Endodermal cell (in vitro differentiated cells): Measurements from ENCODE around the gene SPACDR. TPM values are rescaled to one million over a fixed set of nuclear protein-coding genes. Genes with fewer than 3 reads are reported as not detected.
"Not testable (repeated sequence)": the region's sequence is repeated elsewhere in the genome, so short reads cannot be mapped to it uniquely, and the experiment has no call there.

Experiments used
- DNase-seq: peaks from one replicate; pipeline ENCODE4 v3.0.0-alpha.2; 2017
- H3K27ac ChIP-seq: 2 replicates; pipeline ENCODE4 v1.5.1; 2013; ENCODE audit warnings: mild to moderate bottlenecking, low read depth, low read length, moderate library complexity
- H3K27me3 ChIP-seq: 2 replicates; pipeline ENCODE4 v1.6.1; 2013; ENCODE audit warnings: mild to moderate bottlenecking, low read length, moderate library complexity; ENCODE audit not compliant: insufficient read depth, control insufficient read depth, poor library complexity, severe bottlenecking
- H3K36me3 ChIP-seq: 2 replicates; pipeline ENCODE4 v1.7.0; 2013; ENCODE audit warnings: mild to moderate bottlenecking, low read length, moderate library complexity; ENCODE audit not compliant: control insufficient read depth, insufficient read depth
- H3K4me1 ChIP-seq: one replicate; pipeline ENCODE4 v1.7.0; 2013; ENCODE audit warnings: low read length; ENCODE audit not compliant: control insufficient read depth, insufficient read depth
- H3K4me3 ChIP-seq: 2 replicates; pipeline ENCODE4 v1.5.1; 2013; ENCODE audit warnings: mild to moderate bottlenecking, low read length, moderate library complexity
- H3K9ac ChIP-seq: 2 replicates; pipeline ENCODE4 v1.6.1; 2013; ENCODE audit warnings: mild to moderate bottlenecking, low read length, moderate library complexity; ENCODE audit not compliant: poor library complexity, severe bottlenecking; ENCODE audit errors: extremely low read depth
- H3K9me3 ChIP-seq: 2 replicates; pipeline ENCODE4 v1.6.1; 2013; ENCODE audit warnings: mild to moderate bottlenecking, low read length, moderate library complexity; ENCODE audit not compliant: control insufficient read depth
- H3K27ac Mint-ChIP-seq: 2 replicates; pipeline ENCODE4 v1.8.0; 2020; ENCODE audit warnings: mixed read lengths
- H3K27me3 Mint-ChIP-seq: 2 replicates; pipeline ENCODE4 v1.8.0; 2021; ENCODE audit warnings: mild to moderate bottlenecking, mixed read lengths; ENCODE audit not compliant: insufficient read depth
- H3K36me3 Mint-ChIP-seq: 2 replicates; pipeline ENCODE4 v1.8.0; 2020; ENCODE audit warnings: low read depth, mixed read lengths
- H3K4me1 Mint-ChIP-seq: 2 replicates; pipeline ENCODE4 v1.8.0; 2020; ENCODE audit warnings: mixed read lengths
- H3K4me3 Mint-ChIP-seq: 2 replicates; pipeline ENCODE4 v1.8.0; 2020; ENCODE audit warnings: mild to moderate bottlenecking, moderate library complexity, mixed read lengths
- H3K9me3 Mint-ChIP-seq: 2 replicates; pipeline ENCODE4 v1.8.0; 2020; ENCODE audit warnings: mild to moderate bottlenecking, mixed read lengths
- WGBS, 2 experiments: methylation state at CpG; one replicate each; pipeline versions ENCODE4 v1.1.5 to v1.1.7; 2013; ENCODE audit warnings: missing lambda C conversion rate in 2 of 2, mixed read lengths in 1 of 2; ENCODE audit not compliant: insufficient coverage in 1 of 2, insufficient read length in 1 of 2; 5-methylcytosine and 5-hydroxymethylcytosine counted together
- total RNA-seq, 2 donors: library from RNA; stranded (reverse); fragmentation: NEBNext Ultra II Directional in 1 of 2; extraction: Animal tissue kit (Norgen Biotek cat#: 25700) in 1 of 2; gene quantifications; 2 replicates in 1 of 2; 3 replicates in 1 of 2; pipeline ENCODE4 v1.2.1, GENCODE V29; 2021
- TF ChIP-seq, protein P1 (sequence below): fragments of 200-600 bp; sonication (generic); conservative IDR thresholded peaks from 2 replicates; pipeline ENCODE4 v1.5.0; 2021; ENCODE audit warnings: antibody characterized with exemption, mild to moderate bottlenecking

SPACDR gene
- total RNA-seq, 2 donors from 2014 or later: 1.3 to 1.5 TPM

- no peak overlapping the region for H3K9ac ChIP-seq
- 62 to 78% methylated on average over 9 to 14 of the region's 14 CpGs for WGBS, 2 experiments
- H3K4me1 Mint-ChIP-seq: peaks cover 5% of the 10 kb centered on the region
- no peaks in the 10 kb centered on the region for H3K4me1 ChIP-seq
- no peaks in the 10 kb centered on the region for H3K9me3 ChIP-seq
- H3K27ac Mint-ChIP-seq: peak overlapping the region; percentile 62
- no peaks in the 10 kb centered on the region for H3K27me3 Mint-ChIP-seq
- H3K4me3 ChIP-seq: no peak overlapping the region
- peak; percentile 57 for DNase-seq
- H3K27ac ChIP-seq: peak overlapping the region; percentile 41
- H3K36me3 ChIP-seq: no peaks in the 10 kb centered on the region
- TF ChIP-seq, protein P1, sequence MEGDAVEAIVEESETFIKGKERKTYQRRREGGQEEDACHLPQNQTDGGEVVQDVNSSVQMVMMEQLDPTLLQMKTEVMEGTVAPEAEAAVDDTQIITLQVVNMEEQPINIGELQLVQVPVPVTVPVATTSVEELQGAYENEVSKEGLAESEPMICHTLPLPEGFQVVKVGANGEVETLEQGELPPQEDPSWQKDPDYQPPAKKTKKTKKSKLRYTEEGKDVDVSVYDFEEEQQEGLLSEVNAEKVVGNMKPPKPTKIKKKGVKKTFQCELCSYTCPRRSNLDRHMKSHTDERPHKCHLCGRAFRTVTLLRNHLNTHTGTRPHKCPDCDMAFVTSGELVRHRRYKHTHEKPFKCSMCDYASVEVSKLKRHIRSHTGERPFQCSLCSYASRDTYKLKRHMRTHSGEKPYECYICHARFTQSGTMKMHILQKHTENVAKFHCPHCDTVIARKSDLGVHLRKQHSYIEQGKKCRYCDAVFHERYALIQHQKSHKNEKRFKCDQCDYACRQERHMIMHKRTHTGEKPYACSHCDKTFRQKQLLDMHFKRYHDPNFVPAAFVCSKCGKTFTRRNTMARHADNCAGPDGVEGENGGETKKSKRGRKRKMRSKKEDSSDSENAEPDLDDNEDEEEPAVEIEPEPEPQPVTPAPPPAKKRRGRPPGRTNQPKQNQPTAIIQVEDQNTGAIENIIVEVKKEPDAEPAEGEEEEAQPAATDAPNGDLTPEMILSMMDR: no peak
- H3K4me3 Mint-ChIP-seq: no peak overlapping the region
- no peaks in the 10 kb centered on the region for H3K9me3 Mint-ChIP-seq
- no peaks in the 10 kb centered on the region for H3K27me3 ChIP-seq
- no peaks in the 10 kb centered on the region for H3K36me3 Mint-ChIP-seq
These were observed 19.5 kb downstream of the SPACDR start for GRCh38 chr7:100444311-100445278.

GRCh38 chr7:100443096-100443840 is 20.8 kb downstream of the SPACDR start:
- DNase-seq: no peak
- peak overlapping the region; percentile 84 for H3K27ac Mint-ChIP-seq
- Histone ChIP-seq H3K9me3 (no peaks in the 10 kb centered on the region), H3K27me3 (no peaks in the 10 kb centered on the region), H3K27ac (no peak overlapping the region), H3K4me3 (no peak overlapping the region), H3K4me1 (no peaks in the 10 kb centered on the region), H3K9ac (no peak overlapping the region), H3K36me3 (peaks cover 8% of the 10 kb centered on the region)
- H3K27me3 Mint-ChIP-seq: no peaks in the 10 kb centered on the region
- peaks cover 5% of the 10 kb centered on the region for H3K4me1 Mint-ChIP-seq
- H3K36me3 Mint-ChIP-seq: peaks cover 1% of the 10 kb centered on the region
- TF ChIP-seq, protein P1: no peak
- H3K4me3 Mint-ChIP-seq: no peak overlapping the region
- WGBS, 2 experiments: 92 to 94% methylated on average over 6 to 9 of the region's 9 CpGs
- H3K9me3 Mint-ChIP-seq: no peaks in the 10 kb centered on the region

GRCh38 chr7:100441641-100442535 is 22.2 kb downstream of the SPACDR start:
- no peak overlapping the region for H3K4me3 Mint-ChIP-seq
- peaks cover 18% of the 10 kb centered on the region for H3K36me3 ChIP-seq
- H3K9me3 ChIP-seq: no peaks in the 10 kb centered on the region
- no peaks in the 10 kb centered on the region for H3K27me3 ChIP-seq
- no peak overlapping the region for H3K27ac ChIP-seq
- H3K27me3 Mint-ChIP-seq: no peaks in the 10 kb centered on the region
- DNase-seq: no peak
- no peaks in the 10 kb centered on the region for H3K4me1 ChIP-seq
- H3K9me3 Mint-ChIP-seq: no peaks in the 10 kb centered on the region
- peaks cover 5% of the 10 kb centered on the region for H3K4me1 Mint-ChIP-seq
- peaks cover 3% of the 10 kb centered on the region for H3K36me3 Mint-ChIP-seq
- H3K4me3 ChIP-seq: no peak overlapping the region
- WGBS, 2 experiments: 94 to 96% methylated on average over 6 to 11 of the region's 11 CpGs
- no peak overlapping the region for H3K9ac ChIP-seq
- H3K27ac Mint-ChIP-seq: peak overlapping the region; percentile 27
- TF ChIP-seq, protein P1: no peak

DNA sequence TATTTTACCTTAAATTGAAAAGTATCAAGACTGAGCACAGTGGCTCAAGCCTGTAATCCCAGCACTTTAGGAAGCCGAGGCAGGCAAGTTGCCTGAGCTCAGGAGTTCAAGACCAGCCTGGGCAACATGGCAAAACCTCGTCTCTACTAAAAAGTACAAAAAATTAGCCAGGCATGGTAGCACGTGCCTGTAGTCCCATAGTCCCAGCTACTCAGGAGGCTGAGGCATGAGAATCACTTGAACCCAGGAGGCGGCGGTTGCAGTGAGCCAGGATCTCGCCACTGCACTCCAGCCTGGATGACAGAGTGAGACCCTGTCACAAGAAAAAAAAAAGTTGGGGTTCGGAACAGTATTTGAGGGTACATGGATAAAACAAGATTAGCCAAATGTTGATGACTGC is 24.8 kb downstream of the SPACDR start:
- not testable (repeated sequence) for H3K27me3 Mint-ChIP-seq, H3K4me3 ChIP-seq, H3K27me3 ChIP-seq, H3K9me3 Mint-ChIP-seq, H3K27ac Mint-ChIP-seq, H3K4me3 Mint-ChIP-seq, H3K4me1 ChIP-seq, H3K9ac ChIP-seq, DNase-seq, H3K9me3 ChIP-seq, H3K27ac ChIP-seq
- WGBS, 2 experiments: 93 to 98% methylated on average over 7 of the region's 7 CpGs
- Mint-ChIP-seq H3K4me1 (peaks cover 11% of the 10 kb centered on the region), H3K36me3 (peaks cover 11% of the 10 kb centered on the region)
- H3K36me3 ChIP-seq: peaks cover 25% of the 10 kb centered on the region
